CD4-positive, alpha-beta T cell treated with Interleukin-2 at 100 ng/mL for 4 hours (primary cell): Measurements from ENCODE around the gene FAM229A.

Experiments used
- DNase-seq: peaks from one replicate; pipeline ENCODE4 v3.0.0-alpha.2; 2020; ENCODE audit warnings: low spot score

Gene FAM229A

GRCh38 chr1:32330558-32331151 lies 31.6 kb downstream of the FAM229A start:
- no peak for DNase-seq

GRCh38 chr1:32329931-32330466 lies 32.3 kb downstream of the FAM229A start:
- DNase-seq: no peak

- DNase-seq: no peak
Measured at GRCh38 chr1:32327204-32327603, 35.1 kb downstream of the FAM229A start.

GRCh38 chr1:32321712-32322291 lies 40.5 kb downstream of the FAM229A start:
- peak; percentile 42 for DNase-seq

GRCh38 chr1:32318127-32318869 lies 44.0 kb downstream of the FAM229A start:
- no peak for DNase-seq

- no peak for DNase-seq
Measured at GRCh38 chr1:32316903-32317277, 45.4 kb downstream of the FAM229A start.

GRCh38 chr1:32311709-32312393 lies 50.4 kb downstream of the FAM229A start:
- DNase-seq: no peak
